AG04449 (cell line): ENCODE results near the gene TSPAN5.

Experiments
- CTCF ChIA-PET: fragments of 350-600 bp; formaldehyde crosslinking; extraction: SDS; loops from one replicate; lab custom pipeline; 2021; ENCODE audit warnings: antibody characterized with exemption; lab: Yijun Ruan, JAX
- POLR2A ChIA-PET: fragments of 400-600, 350-600 bp; formaldehyde crosslinking; extraction: SDS; loops from one replicate; lab custom pipeline; 2020; ENCODE audit warnings: antibody characterized with exemption, inconsistent platforms; lab: Yijun Ruan, JAX
- DNase-seq: peaks from one replicate; pipeline ENCODE4 v3.0.0-alpha.2; 2010; ENCODE audit warnings: low read depth, low spot score
- H3K4me3 ChIP-seq: 2 replicates; pipeline ENCODE4 v1.5.1; 2011; ENCODE audit warnings: low read depth, mild to moderate bottlenecking, control low read depth, low read length
- TF ChIP-seq, protein P1 (sequence below): IDR thresholded peaks from one replicate; pipeline ENCODE4 v1.5.1; 2011; ENCODE audit warnings: mild to moderate bottlenecking, moderate library complexity, low read length, control low read depth, inconsistent platforms; ENCODE audit not compliant: insufficient read depth; ENCODE audit errors: missing control alignments

The TSPAN5 gene

DNA sequence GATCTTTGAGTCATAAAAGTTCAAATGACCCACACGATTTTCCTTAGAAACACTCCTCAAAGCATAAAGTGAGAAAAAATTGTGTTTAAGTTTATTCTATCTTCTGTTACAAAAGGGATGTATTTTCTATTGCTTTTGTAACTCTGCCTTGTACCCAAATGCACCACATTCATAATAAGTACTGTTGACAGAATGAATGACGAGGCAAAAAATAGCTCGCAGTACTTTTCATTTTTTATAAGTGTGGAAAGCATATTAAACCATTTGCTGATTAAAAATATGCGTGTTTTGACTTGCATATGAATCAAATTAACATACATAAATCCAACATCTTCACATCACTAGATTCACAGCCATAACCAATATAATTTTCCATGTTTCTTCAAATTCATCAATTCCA is 11.2 kb upstream of the TSPAN5 start:
- CTCF ChIA-PET: interaction anchor here (1.5 kb wide), 1 partner anchor 202 kb away, joined by 4 read pairs; no protein-coding TSS in a partner anchor
- no peak for DNase-seq
- POLR2A ChIA-PET: no interaction called here
- H3K4me3 ChIP-seq: no peak overlapping the region
- TF ChIP-seq, protein P1, sequence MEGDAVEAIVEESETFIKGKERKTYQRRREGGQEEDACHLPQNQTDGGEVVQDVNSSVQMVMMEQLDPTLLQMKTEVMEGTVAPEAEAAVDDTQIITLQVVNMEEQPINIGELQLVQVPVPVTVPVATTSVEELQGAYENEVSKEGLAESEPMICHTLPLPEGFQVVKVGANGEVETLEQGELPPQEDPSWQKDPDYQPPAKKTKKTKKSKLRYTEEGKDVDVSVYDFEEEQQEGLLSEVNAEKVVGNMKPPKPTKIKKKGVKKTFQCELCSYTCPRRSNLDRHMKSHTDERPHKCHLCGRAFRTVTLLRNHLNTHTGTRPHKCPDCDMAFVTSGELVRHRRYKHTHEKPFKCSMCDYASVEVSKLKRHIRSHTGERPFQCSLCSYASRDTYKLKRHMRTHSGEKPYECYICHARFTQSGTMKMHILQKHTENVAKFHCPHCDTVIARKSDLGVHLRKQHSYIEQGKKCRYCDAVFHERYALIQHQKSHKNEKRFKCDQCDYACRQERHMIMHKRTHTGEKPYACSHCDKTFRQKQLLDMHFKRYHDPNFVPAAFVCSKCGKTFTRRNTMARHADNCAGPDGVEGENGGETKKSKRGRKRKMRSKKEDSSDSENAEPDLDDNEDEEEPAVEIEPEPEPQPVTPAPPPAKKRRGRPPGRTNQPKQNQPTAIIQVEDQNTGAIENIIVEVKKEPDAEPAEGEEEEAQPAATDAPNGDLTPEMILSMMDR: no peak

DNA sequence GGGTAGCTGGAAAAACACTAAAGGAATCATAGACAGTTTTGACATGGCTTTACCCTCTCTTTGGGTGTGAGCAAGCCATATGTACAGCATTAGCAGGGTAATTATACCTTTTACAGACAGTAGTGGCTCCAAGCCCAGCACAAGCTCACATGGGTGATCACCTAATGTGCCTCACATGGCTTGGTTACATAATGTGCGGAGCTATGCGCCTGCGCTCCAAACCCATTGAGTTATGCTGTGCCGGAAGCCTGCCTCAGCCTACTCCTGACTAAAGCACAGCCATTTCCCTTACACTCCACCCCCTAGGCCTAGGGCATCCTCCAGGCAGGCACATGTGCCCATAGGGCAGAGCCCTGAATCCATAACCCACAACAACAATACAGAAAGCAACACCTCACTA is 6.5 kb upstream of the TSPAN5 start:
- POLR2A ChIA-PET: no interaction called here
- CTCF ChIA-PET: interaction anchor here (0.9 kb wide), 1 partner anchor 197 kb away, joined by 3 read pairs; no protein-coding TSS in a partner anchor
- TF ChIP-seq, protein P1: no peak
- no peak for DNase-seq
- H3K4me3 ChIP-seq: no peak overlapping the region

DNA sequence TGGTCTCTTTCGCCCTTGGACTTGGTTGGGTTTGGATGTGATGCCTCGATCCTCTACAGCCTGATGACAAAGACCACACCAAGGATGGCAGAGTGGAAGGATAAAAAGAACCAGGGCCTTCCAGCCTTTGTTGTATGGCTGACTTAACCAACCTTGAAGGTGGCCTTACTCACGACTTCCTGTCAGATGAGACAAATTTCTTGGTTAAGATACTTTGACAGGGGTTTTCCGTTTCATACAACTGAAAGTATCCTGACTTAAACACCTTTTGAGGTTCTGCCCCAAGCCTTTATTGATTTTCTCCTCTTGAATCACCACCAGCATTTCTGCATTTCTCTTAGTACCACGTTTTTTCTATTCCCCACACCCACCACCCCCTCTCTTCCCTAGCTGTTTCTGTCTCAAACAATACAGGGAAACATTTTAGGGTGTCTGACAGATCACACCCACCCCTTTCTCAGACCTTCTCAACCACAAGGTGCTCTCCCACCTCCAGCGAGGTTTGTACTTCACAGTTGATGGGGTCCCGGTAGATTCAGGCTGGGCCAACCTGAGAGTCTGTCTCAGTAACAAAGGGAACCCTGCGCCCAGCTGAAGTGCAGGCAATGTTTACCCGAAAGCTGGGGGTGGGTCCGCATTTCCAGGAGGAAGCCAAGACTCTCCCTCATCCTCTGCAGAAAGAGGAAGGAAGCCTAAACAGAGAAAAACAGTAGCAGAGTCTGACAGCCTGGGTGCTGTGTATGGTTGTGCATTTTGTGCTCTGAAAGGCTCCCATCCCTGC is 5.0 kb upstream of the TSPAN5 start:
- ChIA-PET POLR2A (no interaction called here), CTCF (no interaction called here)
- no peak overlapping the region for H3K4me3 ChIP-seq
- TF ChIP-seq, protein P1: no peak
- DNase-seq: no peak

DNA sequence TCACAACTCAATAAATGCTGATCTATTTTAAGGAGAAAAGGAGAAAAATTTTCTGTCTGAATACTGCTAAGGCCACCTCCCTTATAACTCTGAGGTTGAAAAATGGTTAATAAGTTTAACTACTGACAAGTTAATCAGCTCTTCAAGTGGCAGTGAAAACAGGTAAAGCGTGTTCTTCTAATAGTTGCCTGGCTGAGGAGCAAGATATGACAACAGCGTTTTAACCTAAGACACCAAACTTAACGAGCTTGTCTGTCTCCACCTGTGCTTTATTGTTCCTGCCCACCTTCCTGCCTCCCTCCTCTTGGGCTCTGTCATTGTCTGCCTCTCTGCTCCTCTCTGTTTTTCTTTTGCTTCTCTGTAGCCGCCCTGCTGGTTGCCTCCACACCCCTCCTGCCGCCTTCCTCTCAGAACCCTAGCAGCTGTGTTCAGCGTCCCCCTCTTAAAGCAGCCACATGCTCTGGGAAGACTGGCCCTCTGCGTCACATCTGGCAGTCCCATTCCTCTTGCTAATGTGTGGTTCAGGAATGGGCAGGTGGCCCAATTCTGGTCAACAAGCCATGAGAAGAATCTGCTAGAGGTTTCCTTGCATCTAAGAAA is 4.3 kb upstream of the TSPAN5 start:
- ChIA-PET CTCF (interaction anchor here (0.6 kb wide), 1 partner anchor 99 kb away, joined by 3 read pairs; no protein-coding TSS in a partner anchor), POLR2A (no interaction called here)
- TF ChIP-seq, protein P1: no peak
- DNase-seq: no peak
- H3K4me3 ChIP-seq: no peak overlapping the region

DNA sequence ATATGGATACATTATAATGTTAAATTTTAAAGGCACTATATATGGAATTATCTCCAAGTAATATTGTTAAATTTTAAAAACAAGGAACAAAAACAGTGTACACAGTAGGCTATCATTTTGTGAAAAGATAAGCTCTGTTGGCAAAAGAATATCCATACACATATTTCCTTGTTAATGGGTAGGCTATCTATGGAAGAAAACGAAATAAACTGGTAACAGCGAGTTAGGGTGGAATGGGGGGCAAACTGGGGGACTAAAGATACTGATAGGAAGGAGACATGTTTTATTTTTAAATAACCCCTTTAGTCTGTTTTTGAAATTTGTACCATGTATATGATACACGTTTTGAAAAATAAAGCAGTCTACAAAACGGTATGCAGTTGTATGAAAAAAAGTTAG is 3.6 kb upstream of the TSPAN5 start:
- no peak for DNase-seq
- CTCF ChIA-PET: interaction anchor here (0.6 kb wide), 1 partner anchor 99 kb away, joined by 3 read pairs; no protein-coding TSS in a partner anchor
- TF ChIP-seq, protein P1: no peak
- H3K4me3 ChIP-seq: no peak overlapping the region
- POLR2A ChIA-PET: no interaction called here
